Esophagus muscularis mucosa (tissue), 4 donors: ENCODE results near the gene CCBE1. TPM values are rescaled to one million over a fixed set of nuclear protein-coding genes. Genes with fewer than 3 reads are reported as not detected.

Experiments used
- DNase-seq: peaks from one replicate; pipeline ENCODE4 v3.0.0-alpha.2; 2017; ENCODE audit errors: extremely low spot score
- H3K27ac ChIP-seq, 4 donors: fragments of 200-600 bp; sonication (generic); replicated peaks in 1 of 4; 1 replicate in 3 of 4; 2 replicates in 1 of 4; pipeline ENCODE4 v1.5.1; 2016 to 2019; ENCODE audit warnings: mild to moderate bottlenecking in 1 of 4
- H3K27me3 ChIP-seq, 4 donors: fragments of 200-600 bp; sonication (generic); one replicate each; pipeline versions ENCODE4 v1.5.1 to v1.6.0; 2016 to 2019
- H3K36me3 ChIP-seq, 4 donors: fragments of 200-600 bp; sonication (generic); one replicate each; pipeline ENCODE4 v1.5.1; 2016 to 2019
- H3K4me1 ChIP-seq, 4 donors: fragments of 200-600 bp; sonication (generic); one replicate each; pipeline ENCODE4 v1.5.1; 2016 to 2019
- H3K4me3 ChIP-seq, 4 donors: fragments of 200-600 bp; sonication (generic); 1 replicate in 2 of 4; 2 replicates in 2 of 4; pipeline ENCODE4 v1.5.1; 2016 to 2019; ENCODE audit warnings: mild to moderate bottlenecking in 4 of 4, moderate library complexity in 1 of 4
- H3K9me3 ChIP-seq, 4 donors: fragments of 200-600 bp; sonication (generic); 1 replicate in 3 of 4; 2 replicates in 1 of 4; pipeline ENCODE4 v1.5.1; 2016 to 2019
- CTCF ChIP-seq, 3 experiments: fragments of 200-600 bp in 2 of 3; fragments of 450-650 bp in 1 of 3; sonication (generic) in 2 of 3; IDR thresholded peaks; one replicate each; pipeline ENCODE4 v1.5.1; 2017 to 2019; ENCODE audit warnings: antibody characterized with exemption in 3 of 3, mild to moderate bottlenecking in 2 of 3, moderate library complexity in 1 of 3
- EP300 ChIP-seq: sonication (generic); formaldehyde crosslinking; IDR thresholded peaks from one replicate; pipeline ENCODE4 v1.6.1; 2017; ENCODE audit warnings: antibody characterized with exemption
- POLR2A ChIP-seq: fragments of 450-650 bp; IDR thresholded peaks from one replicate; pipeline ENCODE4 v1.6.1; 2017; ENCODE audit warnings: antibody characterized with exemption, moderate library complexity, mild to moderate bottlenecking, low read depth
- POLR2AphosphoS5 ChIP-seq, 2 donors: sonication (generic); formaldehyde crosslinking; IDR thresholded peaks; one replicate each; pipeline ENCODE4 v1.6.1; 2017; ENCODE audit warnings: antibody characterized with exemption in 2 of 2
- WGBS: methylation state at CpG from one replicate; pipeline ENCODE4 v1.1.5; 2018; 5-methylcytosine and 5-hydroxymethylcytosine counted together
- intact Hi-C: fragments of 100-400 bp; cut with DNase I; formaldehyde crosslinking; loops from one replicate; pipeline ENCODE4 v1.15.1; 2023
- total RNA-seq, 4 donors: library from RNA; depleted of rRNA; stranded (reverse); fragments of >200 nt; gene quantifications; one replicate each; pipeline versions ENCODE4 v1.1.0 to v1.2.1, GENCODE V29; 2016

Gene CCBE1
- total RNA-seq, 4 donors from 2014 or later: 1.6 to 11.1 (median 2.7) TPM

GRCh38 chr18:59426855-59427254 lies 270.4 kb downstream of the CCBE1 start:
- no peak for TF ChIP-seq CTCF (IDR thresholded peaks at IDR 0.05)
- no peak for TF ChIP-seq POLR2A
- no peak for TF ChIP-seq EP300
- no peak for TF ChIP-seq POLR2AphosphoS5 (IDR thresholded peaks at IDR 0.05)
- WGBS: 87% methylated on average over 2 of the region's 2 CpGs
- no peak for DNase-seq
- no peak overlapping the region for H3K27ac ChIP-seq
- no peaks in the 10 kb centered on the region for H3K9me3 ChIP-seq
- H3K4me3 ChIP-seq: no peak overlapping the region
- no peaks in the 10 kb centered on the region for H3K4me1 ChIP-seq
- H3K36me3 ChIP-seq: no peaks in the 10 kb centered on the region
- intact Hi-C loops: no loop called here
- H3K27me3 ChIP-seq: no peaks in the 10 kb centered on the region

- DNase-seq: no peak
- Histone ChIP-seq H3K27ac (no peak overlapping the region), H3K4me3 (no peak overlapping the region), H3K9me3 (no peaks in the 10 kb centered on the region), H3K27me3 (peaks cover 0 to 15% (median 0%) of the 10 kb centered on the region in 4 donors), H3K36me3 (no peaks in the 10 kb centered on the region), H3K4me1 (peaks cover 0 to 8% (median 0%) of the 10 kb centered on the region in 4 donors)
- intact Hi-C loops: no loop called here
- 21% methylated on average over 2 of the region's 2 CpGs for WGBS
- TF ChIP-seq EP300 (no peak), POLR2AphosphoS5 (IDR thresholded peaks at IDR 0.05) (no peak), CTCF (IDR thresholded peaks at IDR 0.05) (no peak), POLR2A (no peak)
Observed at GRCh38 chr18:59423259-59423658, 274.0 kb downstream of the CCBE1 start.

GRCh38 chr18:59420244-59420643 lies 277.0 kb downstream of the CCBE1 start:
- DNase-seq: no peak
- 91% methylated on average over 4 of the region's 4 CpGs for WGBS
- Histone ChIP-seq H3K27ac (no peak overlapping the region), H3K27me3 (peaks cover 0 to 15% (median 0%) of the 10 kb centered on the region in 4 donors), H3K9me3 (no peaks in the 10 kb centered on the region), H3K4me3 (no peak overlapping the region), H3K36me3 (no peaks in the 10 kb centered on the region), H3K4me1 (peaks cover 0 to 8% (median 0%) of the 10 kb centered on the region in 4 donors)
- intact Hi-C loops: no loop called here
- TF ChIP-seq POLR2A (no peak), CTCF (IDR thresholded peaks at IDR 0.05) (no peak), EP300 (no peak), POLR2AphosphoS5 (IDR thresholded peaks at IDR 0.05) (no peak)

GRCh38 chr18:59419386-59419785 lies 277.8 kb downstream of the CCBE1 start:
- Histone ChIP-seq H3K4me1 (peaks cover 0 to 8% (median 0%) of the 10 kb centered on the region in 4 donors), H3K9me3 (no peaks in the 10 kb centered on the region), H3K27ac (no peak overlapping the region), H3K36me3 (no peaks in the 10 kb centered on the region), H3K4me3 (no peak overlapping the region), H3K27me3 (peaks cover 0 to 15% (median 0%) of the 10 kb centered on the region in 4 donors)
- TF ChIP-seq CTCF (IDR thresholded peaks at IDR 0.05) (no peak), POLR2A (no peak), POLR2AphosphoS5 (IDR thresholded peaks at IDR 0.05) (peak in 1 of 2 donors; percentile 13), EP300 (no peak)
- intact Hi-C loops: no loop called here
- DNase-seq: no peak
- 19% methylated on average over 4 of the region's 4 CpGs for WGBS

GRCh38 chr18:59416818-59417217 lies 280.4 kb downstream of the CCBE1 start:
- Histone ChIP-seq H3K4me1 (peaks cover 0 to 8% (median 0%) of the 10 kb centered on the region in 4 donors), H3K27ac (no peak overlapping the region), H3K27me3 (peaks cover 0 to 15% (median 0%) of the 10 kb centered on the region in 4 donors), H3K36me3 (no peaks in the 10 kb centered on the region), H3K9me3 (no peaks in the 10 kb centered on the region), H3K4me3 (no peak overlapping the region)
- WGBS: 93% methylated on average over 1 of the region's 1 CpG
- no peak for TF ChIP-seq POLR2A
- TF ChIP-seq CTCF (IDR thresholded peaks at IDR 0.05): no peak
- no peak for TF ChIP-seq EP300
- no peak for DNase-seq
- intact Hi-C loops: no loop called here
